Activated CD4-positive, CD25-positive, alpha-beta regulatory T cell treated with anti-CD3 and anti-CD28 coated beads, Interleukin-2, amount 50 U/mL, for 16 hours (primary cell): ENCODE data around the gene LHX4.

Experiments used
- DNase-seq: peaks from one replicate; pipeline ENCODE4 v3.0.0-alpha.2; 2020; ENCODE audit warnings: low read depth, low spot score

LHX4 gene

GRCh38 chr1:180227861-180228647 is 2.0 kb upstream of the LHX4 start:
- DNase-seq = no peak

- DNase-seq = no peak
Measured at GRCh38 chr1:180228648-180229482, 1.2 kb upstream of the LHX4 start.

- DNase-seq = no peak
Measured at GRCh38 chr1:180230416-180230790, 339 bp downstream of the LHX4 start.

GRCh38 chr1:180230791-180231505 is 884 bp downstream of the LHX4 start:
- no peak for DNase-seq

- DNase-seq = no peak
Measured at GRCh38 chr1:180231506-180231921, 1.4 kb downstream of the LHX4 start.

- DNase-seq = no peak
Measured at GRCh38 chr1:180231936-180232335, 1.9 kb downstream of the LHX4 start.

GRCh38 chr1:180232521-180233043 is 2.5 kb downstream of the LHX4 start:
- no peak for DNase-seq

GRCh38 chr1:180233191-180234011 is 3.3 kb downstream of the LHX4 start:
- DNase-seq = no peak

- no peak for DNase-seq
Measured at GRCh38 chr1:180234369-180235076, 4.5 kb downstream of the LHX4 start.

GRCh38 chr1:180235077-180235501 is 5.0 kb downstream of the LHX4 start:
- no peak for DNase-seq

- DNase-seq = no peak
Measured at GRCh38 chr1:180235502-180236239, 5.6 kb downstream of the LHX4 start.

GRCh38 chr1:180236698-180237509 is 6.8 kb downstream of the LHX4 start:
- no peak for DNase-seq

- DNase-seq = no peak
Measured at GRCh38 chr1:180237869-180238476, 7.9 kb downstream of the LHX4 start.

- DNase-seq = no peak
Measured at GRCh38 chr1:180238675-180239074, 8.6 kb downstream of the LHX4 start.

GRCh38 chr1:180239145-180240096 is 9.4 kb downstream of the LHX4 start:
- DNase-seq = no peak

GRCh38 chr1:180241716-180242544 is 11.9 kb downstream of the LHX4 start:
- DNase-seq = no peak
